H9 (cell line): ENCODE results near the gene DCAF4. TPM values are rescaled to one million over a fixed set of nuclear protein-coding genes. Genes with fewer than 3 reads are reported as not detected.
A peak's percentile ranks its signal among the peaks of the same experiment; 100 is the strongest.

Experiments
- DNase-seq: peaks from one replicate; pipeline ENCODE4 v3.0.0-alpha.2; 2017
- H2AFZ ChIP-seq: one replicate; pipeline ENCODE4 v1.6.1; 2013; ENCODE audit warnings: mild to moderate bottlenecking, low read length, control low read depth, moderate library complexity
- H2AK5ac ChIP-seq: 2 replicates; pipeline ENCODE4 v1.6.1; 2013; ENCODE audit warnings: low read length, control low read depth, mixed read lengths; ENCODE audit not compliant: insufficient read length
- H2BK120ac ChIP-seq: one replicate; pipeline ENCODE4 v1.6.1; 2013; ENCODE audit warnings: low read depth, mild to moderate bottlenecking, low read length, control low read depth, inconsistent platforms; ENCODE audit not compliant: poor library complexity, severe bottlenecking
- H2BK12ac ChIP-seq: 2 replicates; pipeline ENCODE4 v1.6.1; 2013; ENCODE audit warnings: low read length, control low read depth, mixed read lengths, low read depth; ENCODE audit not compliant: insufficient read length
- H2BK15ac ChIP-seq: 2 replicates; pipeline ENCODE4 v1.6.1; 2013; ENCODE audit warnings: low read depth, low read length, control low read depth
- H2BK20ac ChIP-seq: one replicate; pipeline ENCODE4 v1.6.1; 2013; ENCODE audit warnings: low read depth, mild to moderate bottlenecking, low read length, control low read depth, inconsistent platforms; ENCODE audit not compliant: poor library complexity, severe bottlenecking
- H2BK5ac ChIP-seq: 2 replicates; pipeline ENCODE4 v1.6.1; 2013; ENCODE audit warnings: low read length, control low read depth, mixed read lengths; ENCODE audit not compliant: insufficient read length
- H3K14ac ChIP-seq: 2 replicates; pipeline ENCODE4 v1.6.1; 2013; ENCODE audit warnings: low read length, control low read depth; ENCODE audit not compliant: insufficient read depth
- H3K18ac ChIP-seq: 2 replicates; pipeline ENCODE4 v1.6.1; 2013; ENCODE audit warnings: low read depth, mild to moderate bottlenecking, mixed read lengths, low read length, control low read depth; ENCODE audit not compliant: insufficient read length
- H3K23ac ChIP-seq: 2 replicates; pipeline ENCODE4 v1.6.1; 2013; ENCODE audit warnings: low read length, control low read depth, mixed read lengths, low read depth; ENCODE audit not compliant: insufficient read length
- H3K23me2 ChIP-seq: 2 replicates; pipeline ENCODE4 v1.6.1; 2013; ENCODE audit warnings: low read depth, mild to moderate bottlenecking, mixed read lengths, low read length, control low read depth; ENCODE audit not compliant: insufficient read length, poor library complexity, severe bottlenecking
- H3K27ac ChIP-seq: 2 replicates; pipeline ENCODE4 v1.5.1; 2013; ENCODE audit warnings: low read length, control low read depth, mixed read lengths, low read depth; ENCODE audit not compliant: insufficient read length
- H3K27me3 ChIP-seq: 2 replicates; pipeline ENCODE4 v1.6.1; 2013; ENCODE audit warnings: low read length, control low read depth, inconsistent platforms; ENCODE audit not compliant: insufficient read depth
- H3K4ac ChIP-seq: 2 replicates; pipeline ENCODE4 v1.6.1; 2013; ENCODE audit warnings: low read depth, mild to moderate bottlenecking, control low read depth, inconsistent platforms, low read length, moderate library complexity
- H3K4me1 ChIP-seq: 2 replicates; pipeline ENCODE4 v1.6.1; 2013; ENCODE audit warnings: low read length, control low read depth, inconsistent platforms; ENCODE audit not compliant: insufficient read depth
- H3K4me2 ChIP-seq: 2 replicates; pipeline ENCODE4 v1.6.1; 2013; ENCODE audit warnings: low read length, control low read depth, mixed read lengths; ENCODE audit not compliant: insufficient read length, insufficient read depth
- H3K56ac ChIP-seq: 2 replicates; pipeline ENCODE4 v1.6.1; 2013; ENCODE audit warnings: low read depth, mild to moderate bottlenecking, mixed read lengths, low read length, control low read depth; ENCODE audit not compliant: insufficient read length
- H3K79me1 ChIP-seq: 2 replicates; pipeline ENCODE4 v1.6.1; 2013; ENCODE audit warnings: low read depth, mild to moderate bottlenecking, moderate library complexity, low read length, control low read depth, inconsistent platforms; ENCODE audit not compliant: insufficient read depth, poor library complexity, severe bottlenecking
- H3K79me2 ChIP-seq: 2 replicates; pipeline ENCODE4 v1.6.1; 2013; ENCODE audit warnings: low read length, control low read depth, inconsistent platforms; ENCODE audit not compliant: insufficient read depth
- H3K9ac ChIP-seq: 2 replicates; pipeline ENCODE4 v1.6.1; 2013; ENCODE audit warnings: low read length, control low read depth, mixed read lengths; ENCODE audit not compliant: insufficient read length; ENCODE audit errors: extremely low read depth
- H3K9me3 ChIP-seq: one replicate; pipeline ENCODE4 v1.6.1; 2013; ENCODE audit warnings: low read depth, low read length, inconsistent platforms; ENCODE audit not compliant: control insufficient read depth
- H3T11ph ChIP-seq: one replicate; pipeline ENCODE4 v1.6.1; 2013; ENCODE audit warnings: mild to moderate bottlenecking, low read length, control low read depth, inconsistent platforms
- H4K20me1 ChIP-seq: one replicate; pipeline ENCODE4 v1.6.1; 2013; ENCODE audit not compliant: control insufficient read depth, insufficient read length, insufficient read depth
- H4K5ac ChIP-seq: 2 replicates; pipeline ENCODE4 v1.6.1; 2013; ENCODE audit warnings: low read depth, mild to moderate bottlenecking, mixed read lengths, low read length, control low read depth; ENCODE audit not compliant: insufficient read length
- H4K8ac ChIP-seq: replicated peaks from 2 replicates; pipeline ENCODE4 v1.6.1; 2013; ENCODE audit warnings: low read length, control low read depth, mixed read lengths, low read depth; ENCODE audit not compliant: insufficient read length
- H4K91ac ChIP-seq: 2 replicates; pipeline ENCODE4 v1.6.1; 2013; ENCODE audit warnings: low read depth, mild to moderate bottlenecking, moderate library complexity, mixed read lengths, low read length, control low read depth; ENCODE audit not compliant: insufficient read length
- H3K27ac Mint-ChIP-seq, 3 experiments: 2 replicates in 2 of 3; 3 replicates in 1 of 3; pipeline ENCODE4 v1.8.0; 2020 to 2021; ENCODE audit warnings: mixed read lengths in 3 of 3, mild to moderate bottlenecking in 1 of 3, moderate library complexity in 1 of 3
- H3K27me3 Mint-ChIP-seq: 2 replicates; pipeline ENCODE4 v1.8.0; 2021; ENCODE audit warnings: low read depth, mild to moderate bottlenecking, moderate library complexity, mixed read lengths
- H3K36me3 Mint-ChIP-seq, 3 experiments: 2 replicates in 2 of 3; 3 replicates in 1 of 3; pipeline ENCODE4 v1.8.0; 2020 to 2021; ENCODE audit warnings: low read depth in 3 of 3, mixed read lengths in 3 of 3; ENCODE audit not compliant: insufficient read depth in 1 of 3
- H3K4me1 Mint-ChIP-seq, 2 experiments: 2 replicates each; pipeline ENCODE4 v1.8.0; 2020; ENCODE audit warnings: mixed read lengths in 2 of 2
- H3K4me3 Mint-ChIP-seq, 2 experiments: 2 replicates in 1 of 2; 3 replicates in 1 of 2; pipeline ENCODE4 v1.8.0; 2020 to 2021; ENCODE audit warnings: mild to moderate bottlenecking in 2 of 2, mixed read lengths in 2 of 2, moderate library complexity in 1 of 2
- H3K9me3 Mint-ChIP-seq, 2 experiments: 2 replicates in 1 of 2; 3 replicates in 1 of 2; pipeline ENCODE4 v1.8.0; 2020; ENCODE audit warnings: mild to moderate bottlenecking in 2 of 2, mixed read lengths in 2 of 2, moderate library complexity in 1 of 2
- CTCF ChIP-seq: fragments of 200-600 bp; sonication (generic); conservative IDR thresholded peaks from 3 replicates; pipeline ENCODE4 v1.8.0; 2021; ENCODE audit warnings: antibody characterized with exemption, mild to moderate bottlenecking
- WGBS: extraction: QIAGEN DNeasy Blood & Tissue Kit; methylation state at CpG from one replicate; pipeline ENCODE4 v1.1.7; 2013; ENCODE audit warnings: missing lambda C conversion rate, low lambda C conversion rate, mixed read lengths; ENCODE audit not compliant: insufficient read length; ENCODE audit errors: extremely low coverage; 5-methylcytosine and 5-hydroxymethylcytosine counted together
- total RNA-seq: library from RNA; stranded (reverse); gene quantifications from 2 replicates; pipeline ENCODE4 v1.2.1, GENCODE V29; 2021

DCAF4 gene
- total RNA-seq, 1 experiment from 2014 or later: 32.0 TPM

- Mint-ChIP-seq H3K9me3 (no peaks in the 10 kb centered on the region), H3K27me3 (peaks cover 88% of the 10 kb centered on the region), H3K4me1 (peaks cover 49 to 50% of the 10 kb centered on the region in 2 experiments), H3K36me3 (peaks cover 0 to 1% (median 0%) of the 10 kb centered on the region in 3 experiments; a peak in 1 of 7 replicates), H3K4me3 (peak overlapping the region; percentile 54 to 91), H3K27ac (no peak overlapping the region)
- H2BK120ac ChIP-seq: no peak overlapping the region
- H3K23ac ChIP-seq: no peak overlapping the region
- H3K56ac ChIP-seq: no peak overlapping the region
- no peak overlapping the region for H3K9ac ChIP-seq
- H3K18ac ChIP-seq: no peak overlapping the region
- no peak for DNase-seq
- H3T11ph ChIP-seq: no peak overlapping the region
- WGBS: no CpG with 5 or more reads among the region's 68 CpGs
- H2BK20ac ChIP-seq: no peak overlapping the region
- no peak overlapping the region for H4K8ac ChIP-seq
- peak overlapping the region; percentile 90 for H3K4me2 ChIP-seq
- no peaks in the 10 kb centered on the region for H3K9me3 ChIP-seq
- H2BK12ac ChIP-seq: no peak overlapping the region
- no peak overlapping the region for H2BK15ac ChIP-seq
- H3K27me3 ChIP-seq: peaks cover 38% of the 10 kb centered on the region
- no peak for TF ChIP-seq CTCF
- no peak overlapping the region for H4K91ac ChIP-seq
- no peak overlapping the region for H3K14ac ChIP-seq
- H3K23me2 ChIP-seq: peaks cover 25% of the 10 kb centered on the region
- H3K79me2 ChIP-seq: no peaks in the 10 kb centered on the region
- H2AFZ ChIP-seq: no peak overlapping the region
- H2BK5ac ChIP-seq: no peak overlapping the region
- H3K4me1 ChIP-seq: peaks cover 7% of the 10 kb centered on the region
- no peak overlapping the region for H3K4ac ChIP-seq
- no peaks in the 10 kb centered on the region for H4K20me1 ChIP-seq
- no peak overlapping the region for H4K5ac ChIP-seq
- H3K27ac ChIP-seq: no peak overlapping the region
- H2AK5ac ChIP-seq: no peak overlapping the region
- no peaks in the 10 kb centered on the region for H3K79me1 ChIP-seq
These were observed 33.2 kb upstream of the DCAF4 start for GRCh38 chr14:72892879-72893635.
